ENCODE results near the gene SLC9A3.

DNA sequence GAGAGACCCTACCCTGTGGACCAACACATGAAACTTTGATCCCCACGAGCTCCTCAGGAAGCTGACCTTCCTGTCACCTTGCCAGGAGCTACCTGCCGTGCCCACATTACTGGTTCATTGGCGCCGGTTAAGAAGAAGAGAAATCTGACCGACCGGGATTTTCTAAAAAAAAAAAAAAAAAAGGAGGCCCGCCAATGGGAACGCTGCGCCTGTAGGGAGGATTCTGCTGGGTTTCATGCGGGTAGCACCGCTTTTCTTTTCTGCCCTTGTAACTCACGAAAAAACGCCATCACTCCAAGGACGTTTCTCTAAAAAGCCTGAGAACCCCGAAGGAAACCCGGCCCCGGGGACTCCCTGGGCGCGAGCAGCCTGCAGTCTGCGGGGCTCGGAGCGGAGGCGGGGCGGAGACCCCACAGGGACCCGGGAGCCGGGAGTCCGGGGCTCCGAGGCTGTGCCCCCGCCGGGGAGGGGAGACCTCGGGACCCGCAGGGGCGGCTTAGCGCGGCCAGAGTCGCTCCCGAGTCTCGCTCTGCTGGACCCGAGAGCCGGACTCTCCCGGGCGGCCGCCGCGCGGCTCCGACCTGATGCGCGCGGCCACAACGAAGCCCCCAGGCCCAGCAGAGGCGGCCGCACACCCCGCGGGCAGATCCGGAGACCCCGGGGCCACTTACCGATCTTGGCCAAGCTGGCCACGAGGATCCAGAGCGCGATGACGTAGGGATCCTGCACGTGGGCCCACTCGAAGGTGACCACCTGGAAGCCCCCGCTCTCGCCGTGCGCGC lies 617 bp downstream of the SLC9A3 start:
- TF ChIP-seq CTCF (IDR thresholded peaks at IDR 0.05) (no peak), POLR2A (IDR thresholded peaks at IDR 0.05) (no peak), POLR2AphosphoS5 (IDR thresholded peaks at IDR 0.05) (no peak), EP300 (IDR thresholded peaks at IDR 0.05) (no peak)
